Smooth muscle cell of bladder (primary cell): ENCODE data around the gene CORO1C. TPM values are rescaled to one million over a fixed set of nuclear protein-coding genes. Genes with fewer than 3 reads are reported as not detected.

ENCODE experiments used
- total RNA-seq: library from RNA; depleted of rRNA; stranded (reverse); fragments of >200 nt; gene quantifications from 2 replicates; pipeline ENCODE4 v1.2.3, GENCODE V29; 2014

The CORO1C gene
- 141 and 199 TPM in 2 replicates for total RNA-seq

DNA sequence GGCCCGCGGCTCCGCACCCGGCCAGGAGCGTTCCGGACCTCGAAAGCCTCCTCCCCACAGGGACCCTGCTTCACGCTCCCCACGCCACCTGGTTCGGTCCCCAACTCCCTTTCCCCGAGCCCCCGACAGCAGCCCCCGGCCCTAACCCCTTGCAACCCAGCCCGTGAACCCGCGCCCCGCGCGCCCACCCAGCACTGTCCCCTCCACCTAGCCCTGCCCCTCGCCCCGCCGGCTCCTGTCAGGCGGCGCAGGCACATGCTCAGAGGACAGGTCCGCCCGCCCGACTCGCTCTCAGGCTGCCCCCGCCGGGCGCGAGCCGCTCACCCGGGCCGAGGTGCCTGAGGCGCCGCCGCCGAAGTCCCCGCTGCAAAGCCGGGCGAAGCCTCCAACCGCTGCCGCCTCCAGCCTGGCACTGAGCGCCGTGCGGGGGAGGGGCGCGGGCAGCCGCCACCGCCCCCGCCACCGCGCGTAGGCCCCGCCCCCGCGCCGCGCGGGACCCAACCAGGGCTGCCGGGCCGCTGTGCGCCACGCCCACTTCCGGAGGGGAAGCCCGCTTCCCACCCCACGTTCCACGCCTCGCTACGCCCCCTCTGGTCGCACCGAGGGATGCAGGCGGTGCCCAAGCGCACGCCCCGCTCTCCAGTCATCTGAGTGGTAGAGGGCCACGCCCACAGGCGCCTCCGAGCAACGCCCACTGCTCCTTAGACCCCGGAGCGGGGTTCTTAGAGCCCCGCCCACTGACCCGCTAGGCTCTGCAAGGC is at the start of gene CORO1C:
CORO1C (minus strand) TSS at position 414 of the 761 bp plus-strand sequence. CDS start 30,200 bp downstream, outside the sequence.

DNA sequence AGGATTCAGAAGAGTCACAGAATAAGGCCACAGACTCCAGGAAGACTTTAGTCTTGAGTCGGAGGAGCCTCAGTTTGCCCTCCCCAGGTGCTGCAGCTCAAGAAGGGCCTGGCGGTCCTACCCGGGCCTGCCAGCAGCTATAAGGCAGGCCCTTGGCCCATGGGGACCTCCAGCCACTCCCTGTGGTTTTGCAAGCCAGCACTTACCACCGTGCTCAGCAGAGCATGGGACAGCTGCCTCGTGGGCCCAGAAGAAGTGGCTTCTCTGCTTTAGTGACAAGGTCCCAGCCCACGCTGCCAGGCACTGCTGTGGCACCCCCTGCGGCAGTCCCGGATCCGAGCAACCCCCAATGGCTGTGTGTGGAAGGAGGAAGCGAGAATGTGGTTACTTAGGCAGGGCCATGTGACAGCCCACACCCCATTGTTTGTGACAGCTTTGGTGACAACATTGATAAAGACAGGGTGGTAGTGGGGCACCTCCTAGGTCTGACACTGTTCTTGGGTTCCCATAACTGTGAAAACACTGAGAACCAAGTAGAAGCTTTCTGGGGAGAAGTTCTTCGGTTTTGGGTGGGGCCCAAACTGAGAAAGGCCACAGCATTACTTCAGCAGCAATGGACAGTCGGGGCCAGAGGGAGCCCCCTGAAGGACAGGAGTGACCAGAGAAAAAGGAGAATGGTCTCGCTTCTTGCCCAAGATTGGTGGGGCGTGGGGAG is 97.6 kb downstream of the CORO1C start, which contains the start of gene SELPLG:
SELPLG (minus strand) TSS at position 361 of the 715 bp plus-strand sequence. CDS start 9,587 bp downstream, outside the sequence.

DNA sequence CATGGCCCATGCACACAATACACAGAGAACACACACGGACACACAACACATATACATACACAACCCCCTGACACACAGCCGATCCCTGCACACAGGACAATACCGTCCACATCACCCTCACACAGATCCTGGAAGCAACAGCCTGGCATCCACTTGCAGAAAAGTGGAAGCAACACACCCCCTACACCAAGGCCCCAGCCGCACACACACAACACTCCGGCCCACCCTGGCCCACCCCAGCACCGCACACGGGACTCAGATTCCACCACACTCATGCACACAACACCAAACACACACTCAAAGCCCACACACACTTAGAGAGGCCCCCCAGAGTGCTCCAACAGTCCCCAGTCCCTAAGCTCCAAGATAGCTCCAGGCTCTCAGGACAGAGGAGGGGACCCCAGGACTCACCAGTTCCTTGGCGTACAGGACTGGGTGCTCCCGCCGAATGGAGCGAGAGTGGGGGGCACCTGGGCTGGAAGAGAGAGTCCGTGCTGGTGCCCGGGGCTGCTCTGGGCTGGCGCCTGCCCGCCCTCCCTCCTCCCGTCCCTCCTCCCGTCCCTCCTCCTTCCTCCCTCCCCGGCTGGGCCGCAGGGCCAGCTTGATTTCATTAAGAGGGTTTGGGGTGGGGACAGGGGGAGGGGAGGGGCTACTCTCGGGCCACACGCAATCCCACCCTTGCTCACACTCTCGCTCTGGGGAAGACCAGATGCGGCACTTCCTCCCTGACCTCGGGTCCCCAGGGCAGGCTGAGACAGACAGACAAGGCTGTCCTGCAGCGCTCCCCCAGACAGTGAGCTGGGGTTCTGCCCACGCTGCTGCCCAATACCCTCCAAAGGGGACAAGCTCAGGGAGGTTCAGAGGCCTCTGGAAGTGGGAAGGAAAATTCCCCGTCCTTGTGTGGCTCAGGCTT is 133.5 kb downstream of the CORO1C start, which contains the start of gene TMEM119:
TMEM119 (minus strand) TSS at position 526 of the 913 bp plus-strand sequence. CDS start 5,701 bp downstream, outside the sequence.

Other genes starting within 250 kb of the CORO1C start
- 12.0 and 12.2 TPM in 2 replicates for gene FICD, start 216.2 kb downstream of the CORO1C start, total RNA-seq
- gene SART3, start 170.3 kb downstream of the CORO1C start, total RNA-seq, result 86.1 and 116 TPM in 2 replicates
- 159 and 189 TPM in 2 replicates for gene ISCU, start 168.9 kb downstream of the CORO1C start, total RNA-seq
- 44.5 and 62.7 TPM in 2 replicates for gene TMEM119, start 133.4 kb downstream of the CORO1C start, total RNA-seq
- 0.85 and 2.0 TPM in 2 replicates for gene SELPLG, start 97.6 kb downstream of the CORO1C start, total RNA-seq
- 7.4 and 17.4 TPM in 2 replicates for gene SSH1, start 126.1 kb upstream of the CORO1C start, total RNA-seq
- gene DAO, start 148.6 kb upstream of the CORO1C start, total RNA-seq, result 0.09 TPM in 1 of 2 replicates, not detected in the other